K562 (cell line): ENCODE data around the gene APELA. TPM values are rescaled to one million over a fixed set of nuclear protein-coding genes. Genes with fewer than 3 reads are reported as not detected.

Experiments
- ATAC-seq: fragments of 200-7000 bp; cut with Tn5 transposase; 3 replicates; pipeline ENCODE4 v1.9.1; 2020; ENCODE audit warnings: moderate library complexity
- BruUV-seq: library from RNA; stranded (reverse); fragments of 400-500 nt; replicated peaks from 2 replicates; lab custom pipeline; 2021; lab: Mats Ljungman, UMichigan
- CTCF ChIA-PET: fragments of 300-600 bp; formaldehyde crosslinking; extraction: SDS; loops from one replicate; lab custom pipeline; 2021; ENCODE audit warnings: low intra/inter-chr PET ratio; lab: Yijun Ruan, JAX
- POLR2A ChIA-PET: fragments of 300-600, 350-650 bp; sonication (Branson Sonifier 250); formaldehyde crosslinking; extraction: SDS; loops from one replicate; lab custom pipeline; 2021; ENCODE audit warnings: antibody characterized with exemption, inconsistent platforms; lab: Yijun Ruan, JAX
- DNase-seq, 4 experiments: peaks; one replicate each; pipeline versions ENCODE4 v3.0.0 to v3.0.0-alpha.2; 2011 to 2018; ENCODE audit warnings: low spot score in 3 of 4, mixed read lengths in 3 of 4; ENCODE audit errors: extremely low read depth in 1 of 4
- FAIRE-seq: peaks from 2 replicates; lab custom pipeline; 2011; peaks lifted over from hg19 to GRCh38; lab: Jason Lieb, UNC
- H2AFZ ChIP-seq: 2 replicates; pipeline ENCODE4 v1.6.0; 2011; ENCODE audit warnings: low read depth, low read length, control low read depth, inconsistent platforms
- H3K27ac ChIP-seq: fragments of 200-600 bp; 3 replicates; pipeline ENCODE4 v1.8.0; 2011; ENCODE audit warnings: low read depth, mild to moderate bottlenecking, control low read depth, inconsistent platforms, low read length, moderate library complexity, mixed read lengths; ENCODE audit errors: extremely low read depth
- H3K27me3 ChIP-seq, 2 experiments: fragments of 300-600 bp in 1 of 2; 2 replicates in 1 of 2; 3 replicates in 1 of 2; pipeline versions ENCODE4 v1.6.0 to v1.8.0; 2011; ENCODE audit warnings: inconsistent platforms in 2 of 2, low read length in 2 of 2, mild to moderate bottlenecking in 1 of 2, mixed read lengths in 1 of 2, moderate library complexity in 1 of 2; ENCODE audit not compliant: control insufficient read depth in 2 of 2, insufficient read depth in 2 of 2
- H3K36me3 ChIP-seq: fragments of 300-600 bp; 3 replicates; pipeline ENCODE4 v1.8.0; 2011; ENCODE audit warnings: mild to moderate bottlenecking, low read length, inconsistent platforms; ENCODE audit not compliant: control insufficient read depth, insufficient read depth
- H3K4me1 ChIP-seq, 2 experiments: fragments of 200-600 bp in 1 of 2; replicated peaks in 1 of 2; 2 replicates in 1 of 2; 3 replicates in 1 of 2; pipeline versions ENCODE4 v1.5.1 to v1.8.0; 2011; ENCODE audit warnings: inconsistent platforms in 2 of 2, low read length in 2 of 2, mild to moderate bottlenecking in 1 of 2, mixed read lengths in 1 of 2, moderate library complexity in 1 of 2; ENCODE audit not compliant: control insufficient read depth in 2 of 2, insufficient read depth in 2 of 2
- H3K4me2 ChIP-seq: 2 replicates; pipeline ENCODE4 v1.6.1; 2011; ENCODE audit warnings: low read length, control low read depth, inconsistent platforms, mixed read lengths; ENCODE audit not compliant: insufficient read depth
- H3K4me3 ChIP-seq: fragments of 200-600 bp; sonication (generic), shearing (Covaris generic); 2 replicates; pipeline ENCODE4 v1.5.1; 2016; ENCODE audit warnings: control low read depth, inconsistent platforms
- H3K79me2 ChIP-seq: fragments of 200-600 bp; 3 replicates; pipeline ENCODE4 v1.8.0; 2011; ENCODE audit warnings: low read length, inconsistent platforms; ENCODE audit not compliant: control insufficient read depth, insufficient read depth
- H3K9ac ChIP-seq, 2 experiments: 2 replicates each; pipeline versions ENCODE4 v1.6.0 to v1.6.1; 2011; ENCODE audit warnings: low read depth in 2 of 2, low read length in 2 of 2, control low read depth in 1 of 2, inconsistent platforms in 1 of 2, mild to moderate bottlenecking in 1 of 2, mixed read lengths in 1 of 2; ENCODE audit not compliant: insufficient read depth in 1 of 2
- H3K9me1 ChIP-seq: one replicate; pipeline ENCODE4 v1.6.0; 2011; ENCODE audit warnings: inconsistent platforms, mild to moderate bottlenecking, low read length, moderate library complexity; ENCODE audit not compliant: control insufficient read depth, insufficient read depth
- H3K9me3 ChIP-seq: replicated peaks from 2 replicates; pipeline ENCODE4 v1.5.1; 2011; ENCODE audit warnings: low read depth, low read length, inconsistent platforms; ENCODE audit not compliant: control insufficient read depth, insufficient read depth
- H4K20me1 ChIP-seq: replicated peaks from 2 replicates; pipeline ENCODE4 v1.6.1; 2011; ENCODE audit warnings: low read length, inconsistent platforms, mixed read lengths; ENCODE audit not compliant: control insufficient read depth, insufficient read depth
- HBP1 ChIP-seq: fragments of 450-650 bp; formaldehyde crosslinking; IDR thresholded peaks from 2 replicates; pipeline ENCODE4 v1.4.0; 2022; ENCODE audit warnings: missing genetic modification characterization
- HINFP ChIP-seq: fragments of 450-650 bp; conservative IDR thresholded peaks from 2 replicates; pipeline ENCODE4 v1.6.1; 2016; ENCODE audit warnings: missing genetic modification characterization, low read depth, mild to moderate bottlenecking, control low read depth, missing compliant biosample characterization
- KLF6 ChIP-seq: fragments of 250-450 bp; sonication (Bioruptor Pico); IDR thresholded peaks from 2 replicates; pipeline ENCODE4 v1.4.0; 2020; ENCODE audit warnings: mild to moderate bottlenecking, moderate library complexity, borderline replicate concordance
- MAFG ChIP-seq: fragments of 450-650 bp; conservative IDR thresholded peaks from 2 replicates; pipeline ENCODE4 v1.6.1; 2016; ENCODE audit warnings: missing genetic modification characterization, missing compliant biosample characterization
- MEIS2 ChIP-seq: fragments of 450-650 bp; IDR thresholded peaks from 2 replicates; pipeline ENCODE4 v1.6.1; 2014; ENCODE audit warnings: mild to moderate bottlenecking; ENCODE audit not compliant: partially characterized antibody
- NFATC3 ChIP-seq: fragments of 450-650 bp; IDR thresholded peaks from 2 replicates; pipeline ENCODE4 v1.6.1; 2017; ENCODE audit warnings: mild to moderate bottlenecking
- PHTF2 ChIP-seq: fragments of 250-450 bp; sonication (Bioruptor Pico); IDR thresholded peaks from 2 replicates; pipeline ENCODE4 v1.5.0; 2021; ENCODE audit warnings: mild to moderate bottlenecking
- TRIM24 ChIP-seq, 2 experiments: fragments of 450-650 bp; IDR thresholded peaks; 2 replicates each; pipeline ENCODE4 v1.6.1; 2016
- ZC3H8 ChIP-seq: fragments of 450-650 bp; IDR thresholded peaks from 2 replicates; pipeline ENCODE4 v1.6.1; 2017
- WGBS: fragments of 100-300 bp; shearing (Covaris generic); methylation state at CpG from one replicate; pipeline ENCODE4 v1.1.6; 2016; ENCODE audit warnings: low coverage, mixed read lengths; ENCODE audit not compliant: insufficient coverage; ENCODE audit errors: missing lambda C conversion rate; 5-methylcytosine and 5-hydroxymethylcytosine counted together
- in situ Hi-C: fragments of 300-500 bp; cut with MboI; formaldehyde crosslinking; loops from 4 replicates; pipeline ENCODE4 v1.15.0; 2018; ENCODE audit warnings: inconsistent platforms, mixed read lengths
- intact Hi-C: fragments of 100-400 bp; cut with micrococcal nuclease; formaldehyde crosslinking; loops from 2 replicates; pipeline ENCODE4 v1.14.2; 2022
- polyA plus RNA-seq, 8 experiments: library from polyadenylated mRNA; depleted of rRNA in 4 of 8; stranded (reverse) in 5 of 8; unstranded in 3 of 8; fragments of >200 nt; fragmentation: Nextera tagmentation in 2 of 8; fragmentation: Illumina TruSeq in 1 of 8; extraction: Ambion mirVana in 2 of 8; extraction: Trizol in 1 of 8; gene quantifications; 2 replicates each; pipeline versions ENCODE4 v1.2.1 to v1.2.3, GENCODE V29; 2011 to 2014; ENCODE audit warnings: inconsistent platforms in 1 of 8, missing spikeins in 1 of 8
- total RNA-seq, 7 experiments: library from RNA; depleted of rRNA in 6 of 7; stranded (reverse); fragments of >200 nt in 6 of 7; fragmentation: Illumina TruSeq in 2 of 7; extraction: Trizol in 2 of 7; gene quantifications; 2 replicates each; pipeline versions ENCODE4 v1.2.1 to v1.2.3, GENCODE V29; 2011 to 2021; ENCODE audit warnings: low replicate concordance in 1 of 7

APELA gene
- total and polyA plus RNA-seq, 9 of the 15 experiments (the other 6 are each of a cell fraction or from before 2014, with no cell fraction given): not detected

GRCh38 chr4:164846566-164846965, 30.4 kb upstream of the APELA start:
- TF ChIP-seq KLF6 (CRISPR knock-in tag) (no peak), HBP1 (CRISPR knock-in tag) (no peak), ZC3H8 (no peak), HINFP (tag) (no peak), PHTF2 (CRISPR knock-in tag) (no peak), NFATC3 (no peak), MAFG (tag) (no peak), MEIS2 (no peak), TRIM24 (IDR thresholded peaks at IDR 0.05) (no peak)
- ATAC-seq: no peak
- in situ Hi-C loops: no loop called here
- CTCF ChIA-PET: no interaction called here
- H3K9me1 ChIP-seq: no peaks in the 10 kb centered on the region
- 2% methylated on average over 4 of the region's 4 CpGs for WGBS
- H3K4me2 ChIP-seq: no peak overlapping the region
- H3K36me3 ChIP-seq: no peaks in the 10 kb centered on the region
- BruUV-seq: no TSS peak
- POLR2A ChIA-PET: interaction anchor here (0.6 kb wide), 1 partner anchor 225 kb away, joined by 3 read pairs; no protein-coding TSS in a partner anchor
- no peaks in the 10 kb centered on the region for H3K79me2 ChIP-seq
- DNase-seq: no peak
- no peak overlapping the region for H3K9ac ChIP-seq
- no peaks in the 10 kb centered on the region for H4K20me1 ChIP-seq
- H2AFZ ChIP-seq: no peak overlapping the region
- FAIRE-seq: no peak
- H3K9me3 ChIP-seq: no peaks in the 10 kb centered on the region
- no peaks in the 10 kb centered on the region for H3K27me3 ChIP-seq
- no peak overlapping the region for H3K4me3 ChIP-seq
- H3K27ac ChIP-seq: no peak overlapping the region
- H3K4me1 ChIP-seq: no peaks in the 10 kb centered on the region
- intact Hi-C loops: no loop called here
